ENCODE data around the gene TCF15. TPM values are rescaled to one million over a fixed set of nuclear protein-coding genes. Genes with fewer than 3 reads are reported as not detected.
"Not testable (repeated sequence)": the region's sequence is repeated elsewhere in the genome, so short reads cannot be mapped to it uniquely, and the experiment has no call there.

Gene TCF15
- total RNA-seq, 4 donors from 2014 or later, result 0.59 TPM; not detected in 3

- WGBS, 2 donors, result 79 to 90% methylated on average over 10 of the region's 10 CpGs
- Histone ChIP-seq H3K4me1 (no peaks in the 10 kb centered on the region), H3K27ac (no peak overlapping the region), H3K4me3 (replicated peaks in 1 of 3) (no peak overlapping the region), H3K36me3 (no peaks in the 10 kb centered on the region), H3K27me3 (no peaks in the 10 kb centered on the region), H3K9me3 (no peaks in the 10 kb centered on the region)
- intact Hi-C loops (cut with DNase I), result no loop called here
- TF ChIP-seq CTCF (IDR thresholded peaks at IDR 0.05) (no peak), POLR2A (IDR thresholded peaks at IDR 0.05) (no peak)
- no peak for DNase-seq
Measured at GRCh38 chr20:588932-589672, 21.0 kb downstream of the TCF15 start.

GRCh38 chr20:588476-588875, 21.6 kb downstream of the TCF15 start:
- intact Hi-C loops (cut with DNase I), result no loop called here
- no peak for DNase-seq
- WGBS, 2 donors, result 59 to 61% methylated on average over 3 of the region's 3 CpGs
- no peaks in the 10 kb centered on the region for H3K9me3 ChIP-seq
- no peaks in the 10 kb centered on the region for H3K4me1 ChIP-seq
- no peak overlapping the region for H3K4me3 ChIP-seq (replicated peaks in 1 of 3)
- no peaks in the 10 kb centered on the region for H3K36me3 ChIP-seq
- TF ChIP-seq POLR2A (IDR thresholded peaks at IDR 0.05), result no peak
- no peak for TF ChIP-seq CTCF (IDR thresholded peaks at IDR 0.05)
- no peak overlapping the region for H3K27ac ChIP-seq
- no peaks in the 10 kb centered on the region for H3K27me3 ChIP-seq

- Histone ChIP-seq H3K27me3 (no peaks in the 10 kb centered on the region), H3K4me1 (no peaks in the 10 kb centered on the region), H3K27ac (no peak overlapping the region), H3K9me3 (no peaks in the 10 kb centered on the region), H3K4me3 (replicated peaks in 1 of 3) (no peak overlapping the region), H3K36me3 (no peaks in the 10 kb centered on the region)
- TF ChIP-seq CTCF (IDR thresholded peaks at IDR 0.05) (no peak), POLR2A (IDR thresholded peaks at IDR 0.05) (no peak)
- WGBS, 2 donors, result 73 to 77% methylated on average over 7 of the region's 7 CpGs
- intact Hi-C loops (cut with DNase I), result no loop called here
- no peak for DNase-seq
Measured at GRCh38 chr20:584971-585301, 25.2 kb downstream of the TCF15 start.

GRCh38 chr20:584161-584970, 25.7 kb downstream of the TCF15 start:
- Histone ChIP-seq H3K4me3 (replicated peaks in 1 of 3) (no peak overlapping the region), H3K36me3 (no peaks in the 10 kb centered on the region), H3K27ac (no peak overlapping the region), H3K27me3 (no peaks in the 10 kb centered on the region), H3K4me1 (no peaks in the 10 kb centered on the region), H3K9me3 (no peaks in the 10 kb centered on the region)
- TF ChIP-seq POLR2A (IDR thresholded peaks at IDR 0.05) (no peak), CTCF (IDR thresholded peaks at IDR 0.05) (no peak)
- 77 to 78% methylated on average over 8 of the region's 8 CpGs for WGBS, 2 donors
- intact Hi-C loops (cut with DNase I), result no loop called here
- DNase-seq, result no peak

GRCh38 chr20:582204-582603, 27.9 kb downstream of the TCF15 start:
- no peaks in the 10 kb centered on the region for H3K9me3 ChIP-seq
- no peak overlapping the region for H3K27ac ChIP-seq
- no peaks in the 10 kb centered on the region for H3K36me3 ChIP-seq
- intact Hi-C loops (cut with DNase I), result no loop called here
- no peak overlapping the region for H3K4me3 ChIP-seq (replicated peaks in 1 of 3)
- TF ChIP-seq CTCF (IDR thresholded peaks at IDR 0.05) (no peak), POLR2A (IDR thresholded peaks at IDR 0.05) (no peak)
- H3K4me1 ChIP-seq, result no peaks in the 10 kb centered on the region
- no peak for DNase-seq
- 74 to 81% methylated on average over 5 of the region's 5 CpGs for WGBS, 2 donors
- H3K27me3 ChIP-seq, result no peaks in the 10 kb centered on the region

GRCh38 chr20:578940-579690, 31.0 kb downstream of the TCF15 start:
- H3K4me1 ChIP-seq; intact Hi-C loops (cut with DNase I); DNase-seq; H3K4me3 ChIP-seq (replicated peaks in 1 of 3); H3K27me3 ChIP-seq; H3K27ac ChIP-seq; H3K9me3 ChIP-seq; H3K36me3 ChIP-seq: not testable (repeated sequence)
- 89 to 91% methylated on average over 7 of the region's 8 CpGs for WGBS, 2 donors
